H9 (cell line): ENCODE results near the gene PFDN4. TPM values are rescaled to one million over a fixed set of nuclear protein-coding genes. Genes with fewer than 3 reads are reported as not detected.

Experiments
- DNase-seq: peaks from one replicate; pipeline ENCODE4 v3.0.0-alpha.2; 2017
- H2AFZ ChIP-seq: one replicate; pipeline ENCODE4 v1.6.1; 2013; ENCODE audit warnings: mild to moderate bottlenecking, low read length, control low read depth, moderate library complexity
- H2AK5ac ChIP-seq: 2 replicates; pipeline ENCODE4 v1.6.1; 2013; ENCODE audit warnings: low read length, control low read depth, mixed read lengths; ENCODE audit not compliant: insufficient read length
- H2BK120ac ChIP-seq: one replicate; pipeline ENCODE4 v1.6.1; 2013; ENCODE audit warnings: low read depth, mild to moderate bottlenecking, low read length, control low read depth, inconsistent platforms; ENCODE audit not compliant: poor library complexity, severe bottlenecking
- H2BK12ac ChIP-seq: 2 replicates; pipeline ENCODE4 v1.6.1; 2013; ENCODE audit warnings: low read length, control low read depth, mixed read lengths, low read depth; ENCODE audit not compliant: insufficient read length
- H2BK15ac ChIP-seq: 2 replicates; pipeline ENCODE4 v1.6.1; 2013; ENCODE audit warnings: low read depth, low read length, control low read depth
- H2BK20ac ChIP-seq: one replicate; pipeline ENCODE4 v1.6.1; 2013; ENCODE audit warnings: low read depth, mild to moderate bottlenecking, low read length, control low read depth, inconsistent platforms; ENCODE audit not compliant: poor library complexity, severe bottlenecking
- H2BK5ac ChIP-seq: 2 replicates; pipeline ENCODE4 v1.6.1; 2013; ENCODE audit warnings: low read length, control low read depth, mixed read lengths; ENCODE audit not compliant: insufficient read length
- H3K14ac ChIP-seq: 2 replicates; pipeline ENCODE4 v1.6.1; 2013; ENCODE audit warnings: low read length, control low read depth; ENCODE audit not compliant: insufficient read depth
- H3K18ac ChIP-seq: 2 replicates; pipeline ENCODE4 v1.6.1; 2013; ENCODE audit warnings: low read depth, mild to moderate bottlenecking, mixed read lengths, low read length, control low read depth; ENCODE audit not compliant: insufficient read length
- H3K23ac ChIP-seq: 2 replicates; pipeline ENCODE4 v1.6.1; 2013; ENCODE audit warnings: low read length, control low read depth, mixed read lengths, low read depth; ENCODE audit not compliant: insufficient read length
- H3K23me2 ChIP-seq: 2 replicates; pipeline ENCODE4 v1.6.1; 2013; ENCODE audit warnings: low read depth, mild to moderate bottlenecking, mixed read lengths, low read length, control low read depth; ENCODE audit not compliant: insufficient read length, poor library complexity, severe bottlenecking
- H3K27ac ChIP-seq: 2 replicates; pipeline ENCODE4 v1.5.1; 2013; ENCODE audit warnings: low read length, control low read depth, mixed read lengths, low read depth; ENCODE audit not compliant: insufficient read length
- H3K27me3 ChIP-seq: 2 replicates; pipeline ENCODE4 v1.6.1; 2013; ENCODE audit warnings: low read length, control low read depth, inconsistent platforms; ENCODE audit not compliant: insufficient read depth
- H3K4ac ChIP-seq: 2 replicates; pipeline ENCODE4 v1.6.1; 2013; ENCODE audit warnings: low read depth, mild to moderate bottlenecking, control low read depth, inconsistent platforms, low read length, moderate library complexity
- H3K4me1 ChIP-seq: 2 replicates; pipeline ENCODE4 v1.6.1; 2013; ENCODE audit warnings: low read length, control low read depth, inconsistent platforms; ENCODE audit not compliant: insufficient read depth
- H3K4me2 ChIP-seq: 2 replicates; pipeline ENCODE4 v1.6.1; 2013; ENCODE audit warnings: low read length, control low read depth, mixed read lengths; ENCODE audit not compliant: insufficient read length, insufficient read depth
- H3K56ac ChIP-seq: 2 replicates; pipeline ENCODE4 v1.6.1; 2013; ENCODE audit warnings: low read depth, mild to moderate bottlenecking, mixed read lengths, low read length, control low read depth; ENCODE audit not compliant: insufficient read length
- H3K79me1 ChIP-seq: 2 replicates; pipeline ENCODE4 v1.6.1; 2013; ENCODE audit warnings: low read depth, mild to moderate bottlenecking, moderate library complexity, low read length, control low read depth, inconsistent platforms; ENCODE audit not compliant: insufficient read depth, poor library complexity, severe bottlenecking
- H3K79me2 ChIP-seq: 2 replicates; pipeline ENCODE4 v1.6.1; 2013; ENCODE audit warnings: low read length, control low read depth, inconsistent platforms; ENCODE audit not compliant: insufficient read depth
- H3K9ac ChIP-seq: 2 replicates; pipeline ENCODE4 v1.6.1; 2013; ENCODE audit warnings: low read length, control low read depth, mixed read lengths; ENCODE audit not compliant: insufficient read length; ENCODE audit errors: extremely low read depth
- H3K9me3 ChIP-seq: one replicate; pipeline ENCODE4 v1.6.1; 2013; ENCODE audit warnings: low read depth, low read length, inconsistent platforms; ENCODE audit not compliant: control insufficient read depth
- H3T11ph ChIP-seq: one replicate; pipeline ENCODE4 v1.6.1; 2013; ENCODE audit warnings: mild to moderate bottlenecking, low read length, control low read depth, inconsistent platforms
- H4K20me1 ChIP-seq: one replicate; pipeline ENCODE4 v1.6.1; 2013; ENCODE audit not compliant: control insufficient read depth, insufficient read length, insufficient read depth
- H4K5ac ChIP-seq: 2 replicates; pipeline ENCODE4 v1.6.1; 2013; ENCODE audit warnings: low read depth, mild to moderate bottlenecking, mixed read lengths, low read length, control low read depth; ENCODE audit not compliant: insufficient read length
- H4K8ac ChIP-seq: replicated peaks from 2 replicates; pipeline ENCODE4 v1.6.1; 2013; ENCODE audit warnings: low read length, control low read depth, mixed read lengths, low read depth; ENCODE audit not compliant: insufficient read length
- H4K91ac ChIP-seq: 2 replicates; pipeline ENCODE4 v1.6.1; 2013; ENCODE audit warnings: low read depth, mild to moderate bottlenecking, moderate library complexity, mixed read lengths, low read length, control low read depth; ENCODE audit not compliant: insufficient read length
- H3K27ac Mint-ChIP-seq, 3 experiments: 2 replicates in 2 of 3; 3 replicates in 1 of 3; pipeline ENCODE4 v1.8.0; 2020 to 2021; ENCODE audit warnings: mixed read lengths in 3 of 3, mild to moderate bottlenecking in 1 of 3, moderate library complexity in 1 of 3
- H3K27me3 Mint-ChIP-seq: 2 replicates; pipeline ENCODE4 v1.8.0; 2021; ENCODE audit warnings: low read depth, mild to moderate bottlenecking, moderate library complexity, mixed read lengths
- H3K36me3 Mint-ChIP-seq, 3 experiments: 2 replicates in 2 of 3; 3 replicates in 1 of 3; pipeline ENCODE4 v1.8.0; 2020 to 2021; ENCODE audit warnings: low read depth in 3 of 3, mixed read lengths in 3 of 3; ENCODE audit not compliant: insufficient read depth in 1 of 3
- H3K4me1 Mint-ChIP-seq, 2 experiments: 2 replicates each; pipeline ENCODE4 v1.8.0; 2020; ENCODE audit warnings: mixed read lengths in 2 of 2
- H3K4me3 Mint-ChIP-seq, 2 experiments: 2 replicates in 1 of 2; 3 replicates in 1 of 2; pipeline ENCODE4 v1.8.0; 2020 to 2021; ENCODE audit warnings: mild to moderate bottlenecking in 2 of 2, mixed read lengths in 2 of 2, moderate library complexity in 1 of 2
- H3K9me3 Mint-ChIP-seq, 2 experiments: 2 replicates in 1 of 2; 3 replicates in 1 of 2; pipeline ENCODE4 v1.8.0; 2020; ENCODE audit warnings: mild to moderate bottlenecking in 2 of 2, mixed read lengths in 2 of 2, moderate library complexity in 1 of 2
- CTCF ChIP-seq: fragments of 200-600 bp; sonication (generic); conservative IDR thresholded peaks from 3 replicates; pipeline ENCODE4 v1.8.0; 2021; ENCODE audit warnings: antibody characterized with exemption, mild to moderate bottlenecking
- WGBS: extraction: QIAGEN DNeasy Blood & Tissue Kit; methylation state at CpG from one replicate; pipeline ENCODE4 v1.1.7; 2013; ENCODE audit warnings: missing lambda C conversion rate, low lambda C conversion rate, mixed read lengths; ENCODE audit not compliant: insufficient read length; ENCODE audit errors: extremely low coverage; 5-methylcytosine and 5-hydroxymethylcytosine counted together
- total RNA-seq: library from RNA; stranded (reverse); gene quantifications from 2 replicates; pipeline ENCODE4 v1.2.1, GENCODE V29; 2021

PFDN4 gene
- total RNA-seq, 1 experiment from 2014 or later: 73.6 TPM

DNA sequence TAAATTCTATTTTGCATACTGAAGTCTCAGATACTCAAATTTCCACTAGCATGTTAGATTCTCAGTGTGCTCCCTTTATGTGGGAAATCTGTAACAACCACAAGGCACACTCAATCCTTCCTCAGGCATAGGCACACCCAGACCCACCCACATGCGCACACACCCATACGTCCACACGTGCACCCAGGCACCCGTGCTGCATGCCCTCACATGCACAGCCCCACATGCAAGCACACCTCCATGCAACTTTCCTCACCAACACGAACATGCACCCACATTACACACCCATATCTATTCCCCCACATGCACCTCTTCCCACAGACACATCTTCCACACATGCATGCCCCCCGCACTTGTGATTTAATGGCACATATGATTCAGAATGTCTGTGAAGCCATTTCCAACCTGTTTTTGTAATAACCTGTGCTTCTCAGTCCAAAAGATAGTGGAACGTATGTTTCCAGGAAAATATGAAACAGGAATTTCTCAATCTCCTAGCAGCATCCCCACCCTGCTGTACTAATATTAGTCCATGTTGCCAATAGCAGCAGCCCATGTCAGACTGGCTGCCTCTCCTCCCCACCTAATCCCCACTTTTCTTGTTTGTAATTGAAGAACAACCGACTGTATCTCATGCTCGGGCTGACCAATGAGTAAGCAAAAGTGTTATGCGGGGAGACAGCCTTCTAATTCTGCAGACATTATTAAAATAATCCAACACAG, 22.8 kb upstream of the PFDN4 start:
- Histone ChIP-seq H3K9ac (no peak overlapping the region), H2AK5ac (no peak overlapping the region), H3K23ac (no peak overlapping the region), H3K14ac (no peak overlapping the region), H4K8ac (no peak overlapping the region), H3K79me1 (no peaks in the 10 kb centered on the region), H3K4me1 (no peaks in the 10 kb centered on the region), H2AFZ (no peak overlapping the region), H4K5ac (no peak overlapping the region), H3K27me3 (no peaks in the 10 kb centered on the region), H2BK20ac (no peak overlapping the region), H3K4ac (no peak overlapping the region), H2BK120ac (no peak overlapping the region), H4K20me1 (no peaks in the 10 kb centered on the region), H3K4me2 (no peak overlapping the region), H3K27ac (no peak overlapping the region), H3K56ac (no peak overlapping the region), H3K23me2 (no peaks in the 10 kb centered on the region), H2BK12ac (no peak overlapping the region), H2BK5ac (no peak overlapping the region), H4K91ac (no peak overlapping the region), H3K9me3 (no peaks in the 10 kb centered on the region), H2BK15ac (no peak overlapping the region), H3T11ph (no peak overlapping the region), H3K79me2 (no peaks in the 10 kb centered on the region), H3K18ac (no peak overlapping the region)
- DNase-seq: no peak
- H3K9me3 Mint-ChIP-seq: no peaks in the 10 kb centered on the region
- no peak for TF ChIP-seq CTCF
- WGBS: 100% methylated on average over 1 of the region's 10 CpGs
- no peak overlapping the region for H3K4me3 Mint-ChIP-seq
- H3K27me3 Mint-ChIP-seq: no peaks in the 10 kb centered on the region
- H3K4me1 Mint-ChIP-seq: no peaks in the 10 kb centered on the region
- no peak overlapping the region for H3K27ac Mint-ChIP-seq
- H3K36me3 Mint-ChIP-seq: no peaks in the 10 kb centered on the region
